ENCODE measurements around the gene WDPCP. TPM values are rescaled to one million over a fixed set of nuclear protein-coding genes. Genes with fewer than 3 reads are reported as not detected.

The WDPCP gene
- total and polyA plus RNA-seq, 2 of the 13 experiments (the other 11 are each of a cell fraction or from before 2014, with no cell fraction given): 2.9 to 5.2 TPM

GRCh38 chr2:63194175-63194574 lies 394.1 kb downstream of the WDPCP start (continued):
- no peak for TF ChIP-seq ZFP91 (CRISPR knock-in tag; IDR thresholded peaks at IDR 0.05; ENCODE audit: borderline replicate concordance)
- no peak for TF ChIP-seq CSRNP1 (CRISPR knock-in tag; IDR thresholded peaks at IDR 0.05)
- peak; percentile 93 for TF ChIP-seq ELF3 (CRISPR knock-in tag; IDR thresholded peaks at IDR 0.05)
- TF ChIP-seq ZNF451 (CRISPR knock-in tag; IDR thresholded peaks at IDR 0.05): no peak
- no peak for TF ChIP-seq ARID4A (CRISPR knock-in tag; IDR thresholded peaks at IDR 0.05; ENCODE audit: borderline replicate concordance)
- TF ChIP-seq KDM5A (IDR thresholded peaks at IDR 0.05; ENCODE audit: borderline replicate concordance, low read length): no peak
- TF ChIP-seq MAZ (IDR thresholded peaks at IDR 0.05; ENCODE audit: borderline replicate concordance, low read depth, low read length): no peak
- TF ChIP-seq MAZ (CRISPR knock-in tag; IDR thresholded peaks at IDR 0.05; ENCODE audit: low read depth): no peak
- no peak for TF ChIP-seq SKIL (CRISPR knock-in tag; IDR thresholded peaks at IDR 0.05; ENCODE audit: borderline replicate concordance)
- peak; percentile 99 for TF ChIP-seq ZNF362 (CRISPR knock-in tag; IDR thresholded peaks at IDR 0.05; ENCODE audit: borderline replicate concordance)
- TF ChIP-seq ATF4 (CRISPR knock-in tag; IDR thresholded peaks at IDR 0.05): no peak
- TF ChIP-seq FOXP4 (CRISPR knock-in tag; IDR thresholded peaks at IDR 0.05): peak; percentile 97
- no peak for TF ChIP-seq CCAR2 (optimal IDR thresholded peaks at IDR 0.05; ENCODE audit: low read depth, low read length)
- TF ChIP-seq SRF (IDR thresholded peaks at IDR 0.05; ENCODE audit: low read depth, low read length): no peak

All from HepG2 (cell line).